ENCODE measurements around the gene ALDH16A1.

Gene ALDH16A1

GRCh38 chr19:49413348-49413747 is 39.7 kb upstream of the ALDH16A1 start:
- H3K18ac ChIP-seq (ENCODE audit: low read length), result peak overlapping the region; percentile 89
- peak overlapping the region; percentile 70 for H3K27ac ChIP-seq (replicated peaks; ENCODE audit: low read length)
- H3K4ac ChIP-seq (ENCODE audit: low read length), result no peak overlapping the region
- no peak for DNase-seq (ENCODE audit: low spot score)
- no peak overlapping the region for H4K91ac ChIP-seq (ENCODE audit: low read depth, low read length, poor library complexity)
- no peak overlapping the region for H2BK12ac ChIP-seq (ENCODE audit: low read length)
- peak overlapping the region; percentile 56 for H2BK5ac ChIP-seq (ENCODE audit: low read length)
- peak overlapping the region; percentile 42 for H2AFZ ChIP-seq (ENCODE audit: low read length)
- no peaks in the 10 kb centered on the region for H3K9me3 ChIP-seq (replicated peaks in 1 of 2; ENCODE audit: control insufficient read depth in 2 of 2, insufficient read depth in 1 of 2, low read depth in 1 of 2, low read length in 2 of 2)
- H3K4me2 ChIP-seq (ENCODE audit: insufficient read depth, low read length, poor library complexity, severe bottlenecking), result no peak overlapping the region
- H3K27me3 ChIP-seq (ENCODE audit: control insufficient read depth in 3 of 3, insufficient read depth in 3 of 3, low read depth in 1 of 3, low read length in 3 of 3), result peaks cover 0 to 72% (median 0%) of the 10 kb centered on the region in 3 experiments
- peaks cover 4 to 29% of the 10 kb centered on the region in 2 donors for H3K4me1 ChIP-seq (ENCODE audit: control insufficient read depth in 2 of 2, insufficient read depth in 1 of 2, low read depth in 1 of 2, low read length in 2 of 2)
- H3K14ac ChIP-seq (ENCODE audit: low read length), result no peak overlapping the region
- H2AK5ac ChIP-seq (ENCODE audit: low read depth, low read length), result peak overlapping the region; percentile 82
- no CpG with 5 or more reads among the region's 9 CpGs for WGBS, 2 donors (ENCODE audit: extremely low coverage in 2 of 2, insufficient read length in 2 of 2, insufficient replicate concordance in 1 of 2)
- peaks cover 1% of the 10 kb centered on the region for H3K79me1 ChIP-seq (ENCODE audit: low read depth, low read length)
- H3K23ac ChIP-seq (ENCODE audit: low read depth, low read length, poor library complexity), result no peak overlapping the region
- no peak overlapping the region for H2BK120ac ChIP-seq (ENCODE audit: low read depth, low read length)
- no peak overlapping the region for H3K4me3 ChIP-seq (ENCODE audit: low read length in 2 of 2)
- no peaks in the 10 kb centered on the region for H3K36me3 ChIP-seq (replicated peaks in 1 of 2; ENCODE audit: control insufficient read depth in 2 of 2, insufficient read depth in 2 of 2, low read length in 2 of 2)
- no peak overlapping the region for H2BK15ac ChIP-seq (ENCODE audit: low read length)
- no peak overlapping the region for H3K9ac ChIP-seq (ENCODE audit: low read depth, low read length, poor library complexity)
- no peak overlapping the region for H4K8ac ChIP-seq (ENCODE audit: low read depth, low read length)

GRCh38 chr19:49414256-49414655 is 38.8 kb upstream of the ALDH16A1 start:
- Histone ChIP-seq H3K18ac (ENCODE audit: low read length) (peak overlapping the region; percentile 87), H3K14ac (ENCODE audit: low read length) (no peak overlapping the region), H3K9me3 (replicated peaks in 1 of 2; ENCODE audit: control insufficient read depth in 2 of 2, insufficient read depth in 1 of 2, low read depth in 1 of 2, low read length in 2 of 2) (no peaks in the 10 kb centered on the region), H3K36me3 (replicated peaks in 1 of 2; ENCODE audit: control insufficient read depth in 2 of 2, insufficient read depth in 2 of 2, low read length in 2 of 2) (no peaks in the 10 kb centered on the region), H2BK15ac (ENCODE audit: low read length) (no peak overlapping the region), H3K4ac (ENCODE audit: low read length) (no peak overlapping the region), H2AK5ac (ENCODE audit: low read depth, low read length) (peak overlapping the region; percentile 82), H2BK12ac (ENCODE audit: low read length) (peak overlapping the region; percentile 93), H4K91ac (ENCODE audit: low read depth, low read length, poor library complexity) (peak overlapping the region; percentile 11), H3K4me1 (ENCODE audit: control insufficient read depth in 2 of 2, insufficient read depth in 1 of 2, low read depth in 1 of 2, low read length in 2 of 2) (peaks cover 0 to 24% of the 10 kb centered on the region in 2 donors), H3K4me2 (ENCODE audit: insufficient read depth, low read length, poor library complexity, severe bottlenecking) (no peak overlapping the region), H3K9ac (ENCODE audit: low read depth, low read length, poor library complexity) (no peak overlapping the region), H2BK120ac (ENCODE audit: low read depth, low read length) (no peak overlapping the region), H3K27me3 (ENCODE audit: control insufficient read depth in 3 of 3, insufficient read depth in 3 of 3, low read depth in 1 of 3, low read length in 3 of 3) (peaks cover 0 to 76% (median 0%) of the 10 kb centered on the region in 3 experiments), H3K79me1 (ENCODE audit: low read depth, low read length) (peaks cover 1% of the 10 kb centered on the region), H2AFZ (ENCODE audit: low read length) (no peak overlapping the region), H4K8ac (ENCODE audit: low read depth, low read length) (no peak overlapping the region), H3K4me3 (ENCODE audit: low read length in 2 of 2) (no peak overlapping the region), H3K23ac (ENCODE audit: low read depth, low read length, poor library complexity) (no peak overlapping the region), H2BK5ac (ENCODE audit: low read length) (peak overlapping the region; percentile 55), H3K27ac (replicated peaks; ENCODE audit: low read length) (no peak overlapping the region)
- WGBS, 2 donors (ENCODE audit: extremely low coverage in 2 of 2, insufficient read length in 2 of 2, insufficient replicate concordance in 1 of 2), result no CpG with 5 or more reads among the region's 3 CpGs
- DNase-seq (ENCODE audit: low spot score), result no peak

- Histone ChIP-seq H3K9me3 (replicated peaks in 1 of 2; ENCODE audit: control insufficient read depth in 2 of 2, insufficient read depth in 1 of 2, low read depth in 1 of 2, low read length in 2 of 2) (no peaks in the 10 kb centered on the region), H2BK120ac (ENCODE audit: low read depth, low read length) (peak overlapping the region; percentile 36), H3K23ac (ENCODE audit: low read depth, low read length, poor library complexity) (peak overlapping the region; percentile 34), H3K9ac (ENCODE audit: low read depth, low read length, poor library complexity) (peak overlapping the region; percentile 63), H3K4ac (ENCODE audit: low read length) (peak overlapping the region; percentile 86), H3K79me1 (ENCODE audit: low read depth, low read length) (peaks cover 1% of the 10 kb centered on the region), H2BK5ac (ENCODE audit: low read length) (peak overlapping the region; percentile 90), H3K4me3 (ENCODE audit: low read length in 2 of 2) (no peak overlapping the region), H4K8ac (ENCODE audit: low read depth, low read length) (no peak overlapping the region), H3K36me3 (replicated peaks in 1 of 2; ENCODE audit: control insufficient read depth in 2 of 2, insufficient read depth in 2 of 2, low read length in 2 of 2) (no peaks in the 10 kb centered on the region), H2BK15ac (ENCODE audit: low read length) (peak overlapping the region; percentile 79), H3K27ac (replicated peaks; ENCODE audit: low read length) (no peak overlapping the region), H4K91ac (ENCODE audit: low read depth, low read length, poor library complexity) (peak overlapping the region; percentile 46), H3K18ac (ENCODE audit: low read length) (peak overlapping the region; percentile 87), H3K4me2 (ENCODE audit: insufficient read depth, low read length, poor library complexity, severe bottlenecking) (no peak overlapping the region), H2AFZ (ENCODE audit: low read length) (peak overlapping the region; percentile 69), H2BK12ac (ENCODE audit: low read length) (peak overlapping the region; percentile 93), H3K27me3 (ENCODE audit: control insufficient read depth in 3 of 3, insufficient read depth in 3 of 3, low read depth in 1 of 3, low read length in 3 of 3) (peaks cover 0 to 80% (median 0%) of the 10 kb centered on the region in 3 experiments), H2AK5ac (ENCODE audit: low read depth, low read length) (peak overlapping the region; percentile 86), H3K14ac (ENCODE audit: low read length) (no peak overlapping the region), H3K4me1 (ENCODE audit: control insufficient read depth in 2 of 2, insufficient read depth in 1 of 2, low read depth in 1 of 2, low read length in 2 of 2) (peaks cover 0 to 24% of the 10 kb centered on the region in 2 donors)
- DNase-seq (ENCODE audit: low spot score), result no peak
- WGBS, 2 donors (ENCODE audit: extremely low coverage in 2 of 2, insufficient read length in 2 of 2, insufficient replicate concordance in 1 of 2), result no CpG with 5 or more reads among the region's 15 CpGs
Measured at GRCh38 chr19:49415102-49415809, 37.8 kb upstream of the ALDH16A1 start.

GRCh38 chr19:49415810-49416200 is 37.2 kb upstream of the ALDH16A1 start:
- Histone ChIP-seq H3K4me2 (ENCODE audit: insufficient read depth, low read length, poor library complexity, severe bottlenecking) (no peak overlapping the region), H3K18ac (ENCODE audit: low read length) (no peak overlapping the region), H3K4me1 (ENCODE audit: control insufficient read depth in 2 of 2, insufficient read depth in 1 of 2, low read depth in 1 of 2, low read length in 2 of 2) (peaks cover 0 to 24% of the 10 kb centered on the region in 2 donors), H2BK12ac (ENCODE audit: low read length) (no peak overlapping the region), H3K9me3 (replicated peaks in 1 of 2; ENCODE audit: control insufficient read depth in 2 of 2, insufficient read depth in 1 of 2, low read depth in 1 of 2, low read length in 2 of 2) (no peaks in the 10 kb centered on the region), H3K36me3 (replicated peaks in 1 of 2; ENCODE audit: control insufficient read depth in 2 of 2, insufficient read depth in 2 of 2, low read length in 2 of 2) (no peaks in the 10 kb centered on the region), H2BK5ac (ENCODE audit: low read length) (no peak overlapping the region), H3K14ac (ENCODE audit: low read length) (no peak overlapping the region), H2BK120ac (ENCODE audit: low read depth, low read length) (no peak overlapping the region), H3K27me3 (ENCODE audit: control insufficient read depth in 3 of 3, insufficient read depth in 3 of 3, low read depth in 1 of 3, low read length in 3 of 3) (peaks cover 0 to 86% (median 2%) of the 10 kb centered on the region in 3 experiments), H3K4me3 (ENCODE audit: low read length in 2 of 2) (no peak overlapping the region), H2AK5ac (ENCODE audit: low read depth, low read length) (peak overlapping the region; percentile 86), H2BK15ac (ENCODE audit: low read length) (peak overlapping the region; percentile 79), H4K91ac (ENCODE audit: low read depth, low read length, poor library complexity) (no peak overlapping the region), H3K27ac (replicated peaks; ENCODE audit: low read length) (no peak overlapping the region), H2AFZ (ENCODE audit: low read length) (no peak overlapping the region), H3K79me1 (ENCODE audit: low read depth, low read length) (peaks cover 1% of the 10 kb centered on the region), H4K8ac (ENCODE audit: low read depth, low read length) (no peak overlapping the region), H3K23ac (ENCODE audit: low read depth, low read length, poor library complexity) (no peak overlapping the region), H3K9ac (ENCODE audit: low read depth, low read length, poor library complexity) (no peak overlapping the region), H3K4ac (ENCODE audit: low read length) (no peak overlapping the region)
- WGBS, 2 donors (ENCODE audit: extremely low coverage in 2 of 2, insufficient read length in 2 of 2, insufficient replicate concordance in 1 of 2), result no CpG with 5 or more reads among the region's 2 CpGs
- no peak for DNase-seq (ENCODE audit: low spot score)

All from neuronal stem cell (in vitro differentiated cells).